Hematopoietic multipotent progenitor cell treated with erythropoietin and hydrocortisone succinate and interleukin-3 and kit ligand, for 8 days (in vitro differentiated cells): Measurements from ENCODE around the gene NADK.

Experiments used
- DNase-seq: peaks from one replicate; pipeline ENCODE4 v3.0.0-alpha.2; 2015

NADK gene

GRCh38 chr1:1786836-1787605 is 8.8 kb upstream of the NADK start:
- no peak for DNase-seq

- DNase-seq, result no peak
Measured at GRCh38 chr1:1785666-1786065, 7.4 kb upstream of the NADK start.

- DNase-seq, result no peak
Measured at GRCh38 chr1:1784933-1785332, 6.7 kb upstream of the NADK start.

- DNase-seq, result no peak
Measured at GRCh38 chr1:1783320-1783719, 5.0 kb upstream of the NADK start.

GRCh38 chr1:1782399-1783221 is 4.3 kb upstream of the NADK start:
- peak; percentile 50 for DNase-seq

GRCh38 chr1:1781526-1781903 is 3.2 kb upstream of the NADK start:
- no peak for DNase-seq

GRCh38 chr1:1780598-1781525 is 2.6 kb upstream of the NADK start:
- no peak for DNase-seq

GRCh38 chr1:1779691-1780597 is 1.7 kb upstream of the NADK start:
- peak; percentile 81 for DNase-seq

GRCh38 chr1:1779320-1779675 is 1.0 kb upstream of the NADK start:
- no peak for DNase-seq

- DNase-seq, result peak; percentile 65
Measured at GRCh38 chr1:1778663-1779319, 521 bp upstream of the NADK start.

GRCh38 chr1:1777583-1777899 is 729 bp downstream of the NADK start:
- peak; percentile 39 for DNase-seq

- DNase-seq, result peak; percentile 16
Measured at GRCh38 chr1:1776672-1777582, 1.3 kb downstream of the NADK start.

- no peak for DNase-seq
Measured at GRCh38 chr1:1775327-1776226, 2.7 kb downstream of the NADK start.

- no peak for DNase-seq
Measured at GRCh38 chr1:1773874-1774273, 4.4 kb downstream of the NADK start.

GRCh38 chr1:1771096-1771495 is 7.2 kb downstream of the NADK start:
- DNase-seq, result no peak

GRCh38 chr1:1770102-1770501 is 8.2 kb downstream of the NADK start:
- DNase-seq, result no peak

GRCh38 chr1:1768249-1768992 is 9.8 kb downstream of the NADK start:
- DNase-seq, result no peak

- no peak for DNase-seq
Measured at GRCh38 chr1:1764876-1765470, 13.3 kb downstream of the NADK start.
